Umbilical cord (tissue), 1 donor: ENCODE data around the gene NCAPG2. TPM values are rescaled to one million over a fixed set of nuclear protein-coding genes. Genes with fewer than 3 reads are reported as not detected.

Source experiments
- total RNA-seq: library from RNA; depleted of rRNA; stranded (reverse); fragments of >200 nt; gene quantifications from one replicate; pipeline ENCODE4 v1.2.3, GENCODE V29; 2014; ENCODE audit warnings: low replicate concordance; ENCODE audit not compliant: insufficient read depth

NCAPG2 gene
- total RNA-seq, 1 donor from 2014 or later: 11.6 TPM

Other genes starting within 250 kb of the NCAPG2 start
- 0.72 TPM for gene PTPRN2, start 117.0 kb downstream of the NCAPG2 start, total RNA-seq
- gene ESYT2, start 124.7 kb upstream of the NCAPG2 start, total RNA-seq: 153 TPM
- 14.9 TPM for gene DYNC2I1, start 151.8 kb upstream of the NCAPG2 start, total RNA-seq